ENCODE results near the gene NSRP1.
A peak's percentile ranks its signal among the peaks of the same experiment; 100 is the strongest.
"Not testable (repeated sequence)": the region's sequence is repeated elsewhere in the genome, so short reads cannot be mapped to it uniquely, and the experiment has no call there.

NSRP1 gene, protein sequence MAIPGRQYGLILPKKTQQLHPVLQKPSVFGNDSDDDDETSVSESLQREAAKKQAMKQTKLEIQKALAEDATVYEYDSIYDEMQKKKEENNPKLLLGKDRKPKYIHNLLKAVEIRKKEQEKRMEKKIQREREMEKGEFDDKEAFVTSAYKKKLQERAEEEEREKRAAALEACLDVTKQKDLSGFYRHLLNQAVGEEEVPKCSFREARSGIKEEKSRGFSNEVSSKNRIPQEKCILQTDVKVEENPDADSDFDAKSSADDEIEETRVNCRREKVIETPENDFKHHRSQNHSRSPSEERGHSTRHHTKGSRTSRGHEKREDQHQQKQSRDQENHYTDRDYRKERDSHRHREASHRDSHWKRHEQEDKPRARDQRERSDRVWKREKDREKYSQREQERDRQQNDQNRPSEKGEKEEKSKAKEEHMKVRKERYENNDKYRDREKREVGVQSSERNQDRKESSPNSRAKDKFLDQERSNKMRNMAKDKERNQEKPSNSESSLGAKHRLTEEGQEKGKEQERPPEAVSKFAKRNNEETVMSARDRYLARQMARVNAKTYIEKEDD

DNA sequence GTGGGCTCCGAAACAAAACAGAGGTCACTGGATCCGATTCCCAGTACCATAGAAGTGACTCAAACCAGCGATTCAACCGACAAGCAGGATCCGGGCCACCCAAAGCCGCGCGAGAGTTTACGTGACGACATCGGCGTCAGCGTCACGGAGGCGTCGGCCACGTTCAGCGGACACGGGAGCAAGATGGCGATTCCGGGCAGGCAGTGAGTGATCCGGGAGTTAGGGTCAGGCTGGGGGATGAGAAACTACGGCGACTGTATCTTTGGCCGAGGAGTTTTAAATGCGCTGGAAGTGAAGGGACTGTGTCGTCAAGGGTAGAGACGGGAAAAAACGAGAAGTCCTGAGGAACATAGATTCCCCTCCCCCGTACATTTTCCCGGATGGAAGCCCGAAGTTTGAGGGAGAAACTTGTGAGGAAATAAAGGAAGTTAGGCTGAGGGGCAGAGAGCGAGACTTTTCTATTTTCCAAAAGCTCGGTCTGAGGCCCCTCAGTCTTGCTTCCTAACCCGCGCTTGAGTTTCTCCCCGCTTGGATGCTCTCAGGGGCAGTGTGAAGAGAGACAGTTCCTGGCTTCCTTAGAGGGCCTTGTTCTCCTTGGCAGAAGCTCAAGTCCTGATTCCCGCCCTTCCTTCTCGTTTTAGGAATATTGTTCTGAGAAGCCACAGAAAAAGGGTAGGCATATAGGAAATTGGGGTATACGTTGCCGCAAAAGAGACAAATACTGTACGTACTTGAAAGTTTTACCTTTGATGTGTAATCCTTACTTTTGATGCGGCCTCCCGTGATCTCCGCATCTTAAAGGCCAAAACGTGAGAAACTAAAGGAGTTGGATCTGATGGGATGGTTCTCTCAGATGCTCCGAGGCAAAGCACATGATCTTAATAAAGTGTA lies at the start of gene NSRP1:
TSS of gene NSRP1 (plus strand) at position 156 of the 891 bp plus-strand sequence. CDS start at position 184, 28 bp downstream.
- Histone ChIP-seq H3K9me3 (ENCODE audit: control insufficient read depth, insufficient read depth, low read length) (no peaks in the 10 kb centered on the region), H3K27me3 (ENCODE audit: control insufficient read depth, insufficient read depth, low read length) (no peaks in the 10 kb centered on the region), H3K4me3 (ENCODE audit: low read depth, low read length) (peak within 1 kb of the TSS; percentile 94), H3K36me3 (ENCODE audit: control insufficient read depth, insufficient read depth, low read length) (no peaks in the 10 kb centered on the region), H3K4me1 (ENCODE audit: control insufficient read depth, insufficient read depth, low read length) (peaks cover 2% of the 10 kb centered on the region), H3K9ac (ENCODE audit: low read depth, low read length) (peak within 1 kb of the TSS; percentile 99)

DNA sequence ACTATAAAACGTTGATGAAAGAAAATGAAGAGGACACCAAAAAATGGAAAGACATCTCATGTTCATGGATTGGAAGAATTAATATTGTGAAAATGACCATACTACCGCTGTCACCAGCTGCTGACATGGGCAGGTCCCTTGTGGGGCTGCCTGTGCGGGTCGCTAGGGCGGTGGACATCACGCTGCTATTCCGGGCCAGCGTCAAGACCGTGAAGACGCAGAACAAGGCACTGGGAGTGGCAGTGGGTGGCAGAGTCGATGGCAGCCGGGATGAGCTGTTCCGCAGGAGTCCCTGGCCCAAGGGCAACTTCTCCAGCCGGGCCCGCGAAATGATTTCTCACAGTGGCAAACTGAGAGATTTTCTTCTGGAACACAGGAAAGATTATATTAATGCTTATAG lies 48.2 kb upstream of the NSRP1 start:
- Histone ChIP-seq H3K9me3 (ENCODE audit: control insufficient read depth, insufficient read depth, low read length) (no peaks in the 10 kb centered on the region), H3K36me3 (ENCODE audit: control insufficient read depth, insufficient read depth, low read length) (no peaks in the 10 kb centered on the region), H3K4me1 (ENCODE audit: control insufficient read depth, insufficient read depth, low read length) (no peaks in the 10 kb centered on the region), H3K27me3 (ENCODE audit: control insufficient read depth, insufficient read depth, low read length) (no peaks in the 10 kb centered on the region), H3K4me3 (ENCODE audit: low read depth, low read length) (no peak overlapping the region), H3K9ac (ENCODE audit: low read depth, low read length) (no peak overlapping the region)

DNA sequence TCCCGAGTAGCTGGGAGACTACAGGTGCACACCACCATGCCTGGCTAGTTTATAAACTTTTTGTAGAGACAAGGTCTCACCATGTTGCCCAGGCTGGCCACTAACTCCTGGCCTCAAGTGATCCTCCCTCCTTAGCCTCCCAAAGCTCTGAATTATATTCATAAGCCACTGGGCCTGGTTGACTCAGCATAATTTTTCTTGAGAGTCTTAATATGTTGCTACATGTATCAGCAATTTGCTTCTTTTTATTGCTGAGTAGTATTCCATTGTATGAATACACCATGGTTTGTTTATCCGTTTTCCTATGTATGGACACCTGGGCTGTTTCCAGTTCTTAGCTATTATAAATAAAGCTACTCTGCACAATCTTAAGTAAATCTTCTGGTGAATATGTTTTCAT lies 42.4 kb upstream of the NSRP1 start:
- H3K9ac ChIP-seq (ENCODE audit: low read depth, low read length): no peak overlapping the region
- no peaks in the 10 kb centered on the region for H3K36me3 ChIP-seq (ENCODE audit: control insufficient read depth, insufficient read depth, low read length)
- no peaks in the 10 kb centered on the region for H3K9me3 ChIP-seq (ENCODE audit: control insufficient read depth, insufficient read depth, low read length)
- H3K27me3 ChIP-seq (ENCODE audit: control insufficient read depth, insufficient read depth, low read length): no peaks in the 10 kb centered on the region
- H3K4me1 ChIP-seq (ENCODE audit: control insufficient read depth, insufficient read depth, low read length): no peaks in the 10 kb centered on the region
- no peak overlapping the region for H3K4me3 ChIP-seq (ENCODE audit: low read depth, low read length)

DNA sequence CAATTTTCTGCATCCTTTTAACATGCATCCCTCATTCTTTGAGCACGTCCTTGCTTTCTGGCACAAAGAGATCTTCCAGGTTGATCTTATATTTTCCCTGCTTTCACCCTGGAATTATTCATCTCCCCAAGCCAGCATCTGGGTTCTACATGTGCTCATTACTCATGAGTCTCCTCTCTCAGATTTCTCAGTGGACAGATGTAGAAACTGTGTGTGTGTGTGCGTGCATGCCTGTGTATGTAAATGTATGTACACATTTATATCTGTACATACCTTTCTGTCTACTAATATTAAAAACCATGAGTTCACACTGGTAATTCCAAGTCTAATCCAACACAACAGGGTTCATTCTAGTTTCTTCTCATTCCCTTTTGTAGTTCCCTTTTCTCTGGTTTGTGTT lies 41.9 kb upstream of the NSRP1 start:
- no peaks in the 10 kb centered on the region for H3K36me3 ChIP-seq (ENCODE audit: control insufficient read depth, insufficient read depth, low read length)
- H3K27me3 ChIP-seq (ENCODE audit: control insufficient read depth, insufficient read depth, low read length): no peaks in the 10 kb centered on the region
- H3K9ac ChIP-seq (ENCODE audit: low read depth, low read length): no peak overlapping the region
- no peaks in the 10 kb centered on the region for H3K9me3 ChIP-seq (ENCODE audit: control insufficient read depth, insufficient read depth, low read length)
- H3K4me3 ChIP-seq (ENCODE audit: low read depth, low read length): no peak overlapping the region
- no peaks in the 10 kb centered on the region for H3K4me1 ChIP-seq (ENCODE audit: control insufficient read depth, insufficient read depth, low read length)

DNA sequence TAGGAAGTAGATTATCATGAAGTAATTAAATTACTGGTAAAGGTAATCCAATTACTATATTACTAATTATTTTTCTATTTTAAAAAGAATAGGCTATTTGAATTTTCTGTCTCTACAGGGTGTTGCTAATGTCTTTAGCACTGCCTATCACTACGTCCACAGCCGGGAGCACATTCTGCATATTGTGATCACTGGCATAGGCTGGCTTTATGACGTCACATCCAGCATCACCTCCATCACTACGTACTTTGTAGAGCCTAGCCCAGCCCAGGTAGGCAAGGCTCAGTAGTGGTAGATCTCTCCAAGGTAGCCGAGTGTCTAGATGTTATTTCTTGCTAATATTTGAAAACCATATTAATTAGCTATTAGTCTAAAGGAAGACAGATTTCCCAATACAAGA lies 33.8 kb upstream of the NSRP1 start:
- H3K4me1 ChIP-seq (ENCODE audit: control insufficient read depth, insufficient read depth, low read length): no peaks in the 10 kb centered on the region
- no peaks in the 10 kb centered on the region for H3K36me3 ChIP-seq (ENCODE audit: control insufficient read depth, insufficient read depth, low read length)
- H3K9me3 ChIP-seq (ENCODE audit: control insufficient read depth, insufficient read depth, low read length): no peaks in the 10 kb centered on the region
- H3K4me3 ChIP-seq (ENCODE audit: low read depth, low read length): no peak overlapping the region
- no peaks in the 10 kb centered on the region for H3K27me3 ChIP-seq (ENCODE audit: control insufficient read depth, insufficient read depth, low read length)
- no peak overlapping the region for H3K9ac ChIP-seq (ENCODE audit: low read depth, low read length)

DNA sequence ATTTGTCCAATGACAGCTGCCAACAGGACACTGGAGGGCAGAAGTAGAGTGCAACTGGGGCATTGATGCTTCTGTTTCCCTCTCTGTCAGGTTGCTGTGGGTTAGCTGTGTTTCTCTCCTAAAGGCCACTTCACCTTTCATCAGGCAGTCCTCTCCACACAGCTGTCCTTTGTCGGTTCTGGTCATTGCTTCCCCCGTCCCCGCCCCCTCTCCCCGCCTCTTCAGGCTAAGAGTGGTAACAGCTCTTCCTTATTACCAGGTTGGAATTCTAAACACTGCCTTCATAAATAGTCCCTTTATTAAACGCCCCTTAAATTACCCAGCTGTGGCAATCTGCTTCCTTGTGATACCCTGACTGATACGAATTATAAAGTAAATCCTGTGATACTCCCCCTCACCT lies 31.8 kb upstream of the NSRP1 start:
- no peaks in the 10 kb centered on the region for H3K36me3 ChIP-seq (ENCODE audit: control insufficient read depth, insufficient read depth, low read length)
- H3K4me3 ChIP-seq (ENCODE audit: low read depth, low read length): no peak overlapping the region
- H3K9me3 ChIP-seq (ENCODE audit: control insufficient read depth, insufficient read depth, low read length): no peaks in the 10 kb centered on the region
- no peak overlapping the region for H3K9ac ChIP-seq (ENCODE audit: low read depth, low read length)
- H3K4me1 ChIP-seq (ENCODE audit: control insufficient read depth, insufficient read depth, low read length): no peaks in the 10 kb centered on the region
- no peaks in the 10 kb centered on the region for H3K27me3 ChIP-seq (ENCODE audit: control insufficient read depth, insufficient read depth, low read length)

DNA sequence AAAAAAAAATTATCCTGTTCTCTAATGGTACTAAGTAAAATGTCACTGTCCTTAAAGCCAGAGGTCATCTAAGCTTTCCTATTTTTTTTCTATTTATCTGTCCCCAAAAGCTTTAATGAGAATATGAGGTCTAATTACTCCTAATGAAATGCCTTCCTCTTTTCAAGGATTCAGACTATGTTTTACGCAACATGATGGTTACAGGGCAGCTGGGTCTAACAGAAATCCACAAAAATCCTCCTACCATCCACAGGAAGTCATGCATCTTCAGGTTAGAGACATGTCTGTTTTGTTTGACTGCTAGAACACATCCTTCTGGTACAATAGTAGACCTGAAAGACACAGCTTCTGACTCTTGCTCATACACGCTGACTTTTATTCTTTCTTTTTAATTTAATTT lies 29.7 kb upstream of the NSRP1 start:
- no peaks in the 10 kb centered on the region for H3K9me3 ChIP-seq (ENCODE audit: control insufficient read depth, insufficient read depth, low read length)
- no peak overlapping the region for H3K9ac ChIP-seq (ENCODE audit: low read depth, low read length)
- no peaks in the 10 kb centered on the region for H3K36me3 ChIP-seq (ENCODE audit: control insufficient read depth, insufficient read depth, low read length)
- H3K4me1 ChIP-seq (ENCODE audit: control insufficient read depth, insufficient read depth, low read length): no peaks in the 10 kb centered on the region
- no peak overlapping the region for H3K4me3 ChIP-seq (ENCODE audit: low read depth, low read length)
- H3K27me3 ChIP-seq (ENCODE audit: control insufficient read depth, insufficient read depth, low read length): no peaks in the 10 kb centered on the region

DNA sequence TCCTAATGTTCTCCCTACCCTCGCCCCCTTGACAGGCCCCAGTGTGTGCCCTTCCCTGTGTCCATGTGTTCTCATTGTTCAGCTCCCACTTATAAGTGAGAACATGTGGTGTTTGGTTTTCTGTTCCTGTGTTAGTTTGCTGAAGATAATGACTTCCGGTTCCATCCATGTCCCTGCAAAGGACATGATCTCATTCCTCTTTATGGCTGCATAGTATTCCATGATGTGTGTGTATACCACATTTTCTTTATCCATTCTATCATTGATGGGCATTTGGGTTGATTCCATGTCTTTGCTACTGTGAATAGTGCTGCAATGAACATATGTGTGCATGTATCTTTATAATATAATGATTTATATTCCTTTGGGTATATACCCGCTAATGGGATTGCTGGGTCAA lies 29.2 kb upstream of the NSRP1 start:
- H3K36me3 ChIP-seq (ENCODE audit: control insufficient read depth, insufficient read depth, low read length); H3K9ac ChIP-seq (ENCODE audit: low read depth, low read length); H3K4me3 ChIP-seq (ENCODE audit: low read depth, low read length); H3K27me3 ChIP-seq (ENCODE audit: control insufficient read depth, insufficient read depth, low read length); H3K9me3 ChIP-seq (ENCODE audit: control insufficient read depth, insufficient read depth, low read length); H3K4me1 ChIP-seq (ENCODE audit: control insufficient read depth, insufficient read depth, low read length): not testable (repeated sequence)

DNA sequence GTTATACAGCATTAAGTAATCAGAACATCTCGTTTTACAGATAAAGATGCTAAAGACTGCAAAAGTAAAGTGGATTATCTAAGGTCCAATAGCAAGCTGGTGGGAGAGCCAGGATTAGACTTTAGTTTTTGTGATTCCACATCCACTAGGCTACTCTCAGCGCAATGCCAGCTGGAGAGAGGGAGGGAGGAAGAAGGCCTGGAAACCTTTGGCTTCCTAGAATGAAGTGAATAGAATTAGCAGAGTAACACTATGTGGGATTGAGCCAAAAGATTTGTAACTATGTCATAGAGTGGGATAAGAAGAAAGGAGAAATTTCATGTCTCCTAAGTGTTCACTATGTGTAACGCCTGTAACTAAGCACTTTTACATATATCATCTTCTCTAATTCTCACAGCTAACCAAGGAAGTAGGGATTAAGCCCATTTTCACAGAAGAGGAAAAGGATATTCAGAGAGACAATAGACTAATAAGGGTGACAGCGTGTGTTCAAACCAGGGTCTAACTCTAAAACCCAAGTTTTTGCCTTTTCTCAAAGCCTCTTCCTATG lies 25.4 kb upstream of the NSRP1 start:
- Histone ChIP-seq H3K36me3 (ENCODE audit: control insufficient read depth, insufficient read depth, low read length) (no peaks in the 10 kb centered on the region), H3K4me1 (ENCODE audit: control insufficient read depth, insufficient read depth, low read length) (no peaks in the 10 kb centered on the region), H3K27me3 (ENCODE audit: control insufficient read depth, insufficient read depth, low read length) (no peaks in the 10 kb centered on the region), H3K9me3 (ENCODE audit: control insufficient read depth, insufficient read depth, low read length) (no peaks in the 10 kb centered on the region), H3K4me3 (ENCODE audit: low read depth, low read length) (no peak overlapping the region), H3K9ac (ENCODE audit: low read depth, low read length) (no peak overlapping the region)

DNA sequence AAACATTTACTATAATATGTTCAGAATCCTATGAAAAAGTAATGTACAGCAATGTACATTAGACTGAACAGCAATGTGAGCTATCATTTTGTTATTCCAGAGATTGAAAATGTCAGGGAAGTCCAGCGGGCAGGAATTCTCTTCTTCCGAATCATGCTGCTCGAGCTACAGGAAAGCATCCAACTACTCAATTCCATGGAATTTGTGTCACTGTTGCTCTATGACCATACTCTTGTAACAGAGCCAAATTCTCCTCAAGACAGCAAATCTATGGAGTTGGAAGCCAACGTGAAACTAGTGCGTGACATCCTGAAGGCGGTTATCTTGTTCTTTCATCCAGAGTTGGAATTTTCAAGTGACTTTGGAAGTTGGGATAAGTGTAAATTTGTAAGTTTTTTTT lies 24.8 kb upstream of the NSRP1 start:
- no peaks in the 10 kb centered on the region for H3K4me1 ChIP-seq (ENCODE audit: control insufficient read depth, insufficient read depth, low read length)
- no peaks in the 10 kb centered on the region for H3K9me3 ChIP-seq (ENCODE audit: control insufficient read depth, insufficient read depth, low read length)
- no peaks in the 10 kb centered on the region for H3K27me3 ChIP-seq (ENCODE audit: control insufficient read depth, insufficient read depth, low read length)
- H3K4me3 ChIP-seq (ENCODE audit: low read depth, low read length): no peak overlapping the region
- no peak overlapping the region for H3K9ac ChIP-seq (ENCODE audit: low read depth, low read length)
- H3K36me3 ChIP-seq (ENCODE audit: control insufficient read depth, insufficient read depth, low read length): no peaks in the 10 kb centered on the region

DNA sequence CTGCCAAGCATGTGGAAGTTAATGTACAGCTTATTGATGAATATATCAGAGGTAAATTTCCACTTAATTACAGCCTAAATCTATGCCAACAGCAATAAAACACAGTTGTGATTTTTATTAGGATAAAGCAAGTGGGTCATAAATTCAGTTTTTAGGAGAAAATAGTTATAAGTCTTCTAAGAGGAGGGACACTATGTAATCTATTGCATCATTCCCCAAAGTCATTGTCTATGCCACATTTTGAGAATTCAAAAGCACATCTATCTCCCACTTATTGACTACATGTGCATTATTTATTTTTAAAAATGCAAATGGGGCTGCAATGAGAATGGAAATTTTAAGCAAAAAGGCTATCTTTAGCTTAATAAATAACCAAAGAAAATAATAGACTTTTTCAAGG lies 23.7 kb upstream of the NSRP1 start:
- Histone ChIP-seq H3K9me3 (ENCODE audit: control insufficient read depth, insufficient read depth, low read length) (no peaks in the 10 kb centered on the region), H3K36me3 (ENCODE audit: control insufficient read depth, insufficient read depth, low read length) (no peaks in the 10 kb centered on the region), H3K4me3 (ENCODE audit: low read depth, low read length) (no peak overlapping the region), H3K27me3 (ENCODE audit: control insufficient read depth, insufficient read depth, low read length) (no peaks in the 10 kb centered on the region), H3K4me1 (ENCODE audit: control insufficient read depth, insufficient read depth, low read length) (no peaks in the 10 kb centered on the region), H3K9ac (ENCODE audit: low read depth, low read length) (no peak overlapping the region)
